Neutrophil (primary cell): Measurements from ENCODE around the gene MLXIPL.

Experiments used
- H3K27ac ChIP-seq: fragments of 200-600 bp; sonication (generic); 2 replicates; pipeline ENCODE4 v1.5.1; 2016; ENCODE audit warnings: mild to moderate bottlenecking, moderate library complexity
- H3K27me3 ChIP-seq: fragments of 200-600 bp; sonication (generic); 2 replicates; pipeline ENCODE4 v1.6.0; 2016; ENCODE audit warnings: mild to moderate bottlenecking
- H3K36me3 ChIP-seq: fragments of 200-600 bp; sonication (generic); 2 replicates; pipeline ENCODE4 v1.5.1; 2017
- H3K4me1 ChIP-seq, 2 experiments: fragments of 200-600 bp in 1 of 2; sonication (generic) in 1 of 2; 1 replicate in 1 of 2; 2 replicates in 1 of 2; pipeline versions ENCODE4 v1.5.1 to v1.6.1; 2013 to 2016; ENCODE audit warnings: low read depth in 1 of 2, low read length in 1 of 2, mild to moderate bottlenecking in 1 of 2, moderate library complexity in 1 of 2; ENCODE audit not compliant: control insufficient read depth in 1 of 2, insufficient read depth in 1 of 2
- H3K4me3 ChIP-seq, 2 experiments: fragments of 200-600 bp in 1 of 2; sonication (generic) in 1 of 2; 1 replicate in 1 of 2; 2 replicates in 1 of 2; pipeline ENCODE4 v1.5.1; 2013 to 2016; ENCODE audit warnings: low read depth in 1 of 2, low read length in 1 of 2, mild to moderate bottlenecking in 1 of 2, moderate library complexity in 1 of 2
- H3K9me3 ChIP-seq: fragments of 200-600 bp; sonication (generic); 2 replicates; pipeline ENCODE4 v1.5.1; 2016
- CTCF ChIP-seq: fragments of 200-600 bp; sonication (generic); IDR thresholded peaks from 2 replicates; pipeline ENCODE4 v1.5.1; 2016; ENCODE audit warnings: antibody characterized with exemption

Gene MLXIPL

GRCh38 chr7:73549176-73549575, 75.1 kb downstream of the MLXIPL start:
- H3K27me3 ChIP-seq, result no peaks in the 10 kb centered on the region
- no peak overlapping the region for H3K4me3 ChIP-seq
- H3K36me3 ChIP-seq, result peaks cover 41% of the 10 kb centered on the region
- no peak for TF ChIP-seq CTCF
- no peaks in the 10 kb centered on the region for H3K4me1 ChIP-seq
- no peaks in the 10 kb centered on the region for H3K9me3 ChIP-seq
- H3K27ac ChIP-seq, result no peak overlapping the region

GRCh38 chr7:73547841-73548240, 76.5 kb downstream of the MLXIPL start:
- H3K27ac ChIP-seq, result no peak overlapping the region
- no peaks in the 10 kb centered on the region for H3K27me3 ChIP-seq
- H3K4me3 ChIP-seq, result no peak overlapping the region
- H3K4me1 ChIP-seq, result no peaks in the 10 kb centered on the region
- no peaks in the 10 kb centered on the region for H3K9me3 ChIP-seq
- H3K36me3 ChIP-seq, result peaks cover 55% of the 10 kb centered on the region
- no peak for TF ChIP-seq CTCF

GRCh38 chr7:73544678-73545077, 79.6 kb downstream of the MLXIPL start:
- no peaks in the 10 kb centered on the region for H3K4me1 ChIP-seq
- H3K27ac ChIP-seq, result no peak overlapping the region
- peaks cover 59% of the 10 kb centered on the region for H3K36me3 ChIP-seq

More at GRCh38 chr7:73544678-73545077, 79.6 kb downstream of the MLXIPL start:
- no peaks in the 10 kb centered on the region for H3K9me3 ChIP-seq
- no peak overlapping the region for H3K4me3 ChIP-seq
- TF ChIP-seq CTCF, result no peak
- no peaks in the 10 kb centered on the region for H3K27me3 ChIP-seq
